NOMO-1 treated with DMSO at 0.1 percent for 48 hours (cell line): ENCODE data around the gene ADAM33.

Experiments used
- DNase-seq: peaks from one replicate; lab custom pipeline; 2025; ENCODE audit not compliant: unreplicated experiment; lab: John Stamatoyannopoulos, UW

Gene ADAM33

GRCh38 chr20:3687655-3688054, 5.8 kb upstream of the ADAM33 start:
- DNase-seq = no peak

GRCh38 chr20:3686867-3687321, 5.1 kb upstream of the ADAM33 start:
- DNase-seq = no peak

GRCh38 chr20:3686421-3686820, 4.6 kb upstream of the ADAM33 start:
- no peak for DNase-seq

GRCh38 chr20:3685341-3685740, 3.5 kb upstream of the ADAM33 start:
- no peak for DNase-seq

- DNase-seq = no peak
Measured at GRCh38 chr20:3681352-3681930, 369 bp downstream of the ADAM33 start.

GRCh38 chr20:3680701-3681351, 984 bp downstream of the ADAM33 start:
- DNase-seq = no peak

- DNase-seq = no peak
Measured at GRCh38 chr20:3679749-3680700, 1.8 kb downstream of the ADAM33 start.

- no peak for DNase-seq
Measured at GRCh38 chr20:3678856-3679720, 2.7 kb downstream of the ADAM33 start.

- DNase-seq = no peak
Measured at GRCh38 chr20:3678198-3678597, 3.6 kb downstream of the ADAM33 start.

GRCh38 chr20:3677733-3678132, 4.1 kb downstream of the ADAM33 start:
- DNase-seq = no peak

GRCh38 chr20:3674995-3675900, 6.6 kb downstream of the ADAM33 start:
- no peak for DNase-seq

- DNase-seq = no peak
Measured at GRCh38 chr20:3674447-3674846, 7.4 kb downstream of the ADAM33 start.

- DNase-seq = no peak
Measured at GRCh38 chr20:3673221-3674070, 8.4 kb downstream of the ADAM33 start.

GRCh38 chr20:3672547-3673171, 9.2 kb downstream of the ADAM33 start:
- DNase-seq = no peak

GRCh38 chr20:3671986-3672546, 9.7 kb downstream of the ADAM33 start:
- no peak for DNase-seq

GRCh38 chr20:3670945-3671344, 10.9 kb downstream of the ADAM33 start:
- DNase-seq = no peak

- DNase-seq = no peak
Measured at GRCh38 chr20:3670511-3670910, 11.3 kb downstream of the ADAM33 start.

- no peak for DNase-seq
Measured at GRCh38 chr20:3669710-3670367, 12.0 kb downstream of the ADAM33 start.
